GM23248 (cell line): ENCODE measurements around the gene MON2.

Source experiments
- EZH2 ChIP-seq: fragments of 200-600 bp; sonication (generic); IDR thresholded peaks from 2 replicates; pipeline ENCODE4 v1.6.1; 2018; ENCODE audit warnings: antibody characterized with exemption, mild to moderate bottlenecking; ENCODE audit not compliant: insufficient read depth, poor library complexity, severe bottlenecking
- EZH2phosphoT487 ChIP-seq: fragments of 200-600 bp; sonication (generic); IDR thresholded peaks from 2 replicates; pipeline ENCODE4 v1.6.1; 2018; ENCODE audit warnings: antibody characterized with exemption, moderate library complexity, mild to moderate bottlenecking, low read depth; ENCODE audit not compliant: insufficient read depth

DNA sequence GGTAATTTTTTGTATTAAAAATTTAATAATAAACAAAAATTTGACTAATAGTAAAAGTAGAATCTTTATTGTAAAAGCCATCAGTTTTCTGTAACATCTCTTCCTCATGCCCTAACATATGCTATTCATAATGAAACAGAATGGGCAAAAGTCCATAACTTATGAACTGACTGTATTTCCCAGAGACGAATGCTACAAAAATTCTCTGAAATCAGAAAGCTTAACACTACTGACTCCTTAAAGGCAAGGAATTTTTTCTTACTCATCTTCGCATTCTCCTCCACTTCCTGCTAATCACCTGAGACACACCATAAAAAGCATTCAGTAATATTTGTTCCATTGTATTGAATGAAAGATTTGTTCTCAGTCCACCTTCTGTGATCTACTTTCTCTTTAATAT is 17.6 kb downstream of the MON2 start:
- no peak for TF ChIP-seq EZH2phosphoT487
- no peak for TF ChIP-seq EZH2
